ENCODE results near the gene HIVEP3. TPM values are rescaled to one million over a fixed set of nuclear protein-coding genes. Genes with fewer than 3 reads are reported as not detected.

The HIVEP3 gene
- total RNA-seq, 5 donors from 2014 or later (not counting 1 experiment from before 2014, with no cell fraction given), result 7.0 to 15.3 (median 8.8) TPM

DNA sequence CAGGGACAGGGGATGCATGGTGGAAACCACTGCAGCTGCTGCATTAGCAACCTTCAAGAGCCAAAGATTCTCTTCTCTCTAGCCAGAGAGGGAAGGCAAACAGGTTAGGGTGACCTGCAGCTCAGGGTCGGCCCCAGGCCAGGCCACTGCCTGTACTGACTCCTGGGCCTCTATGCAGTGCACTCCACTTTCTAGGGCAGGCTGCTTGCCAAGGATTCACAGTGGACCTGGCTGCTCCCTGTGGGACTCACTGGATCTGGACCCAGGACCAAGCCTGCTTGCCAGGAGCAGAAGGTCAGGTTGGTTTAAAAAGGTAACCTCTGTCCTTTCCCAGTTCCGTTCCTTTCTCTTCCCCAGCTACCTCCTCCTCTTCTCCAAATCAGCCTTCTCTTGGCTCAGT, 52.4 kb downstream of the HIVEP3 start:
- 100% methylated on average over 2 of the region's 2 CpGs for WGBS (ENCODE audit: insufficient coverage)
- CTCF ChIA-PET, result no interaction called here
- H3K4me1 Mint-ChIP-seq, result peaks cover 28 to 40% (median 34%) of the 10 kb centered on the region in 3 donors

DNA sequence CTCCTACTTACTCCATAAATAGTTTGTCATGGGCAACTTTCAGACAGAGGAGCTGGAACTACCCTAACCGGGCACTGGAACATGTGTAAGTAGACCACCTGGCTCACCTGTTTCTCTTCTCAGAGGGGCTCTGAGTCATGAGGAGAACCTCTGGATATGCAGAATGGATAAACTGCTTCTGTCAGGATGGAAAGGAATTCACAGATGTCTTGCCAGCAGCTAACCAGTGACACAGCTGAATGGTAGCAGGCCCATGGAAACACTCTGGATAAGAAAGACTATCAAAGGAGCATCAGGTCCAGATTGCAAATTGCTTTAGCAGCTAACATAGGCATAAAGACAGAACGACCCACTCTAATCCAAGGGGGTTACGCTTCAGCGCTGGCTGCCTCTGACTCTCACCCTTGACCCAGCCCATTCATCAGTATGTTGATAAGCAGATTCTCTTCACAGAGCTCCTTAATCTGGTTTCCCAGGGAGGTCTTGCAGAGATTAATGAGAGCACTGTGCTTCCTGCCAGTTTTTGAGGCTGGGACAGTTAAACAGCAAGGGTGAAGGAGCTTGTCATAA, 54.2 kb downstream of the HIVEP3 start:
- ChIA-PET POLR2A (no interaction called here), CTCF (no interaction called here)
- H3K4me1 Mint-ChIP-seq, result peaks cover 28 to 42% (median 34%) of the 10 kb centered on the region in 3 donors
- Histone ChIP-seq H3K36me3 (ENCODE audit: control insufficient read depth in 2 of 2, extremely low read depth in 1 of 2, insufficient read depth in 1 of 2, low read length in 1 of 2) (no peaks in the 10 kb centered on the region), H3K27me3 (replicated peaks in 1 of 2; ENCODE audit: control insufficient read depth in 2 of 2, extremely low read depth in 1 of 2, insufficient read depth in 2 of 2, low read length in 1 of 2) (no peaks in the 10 kb centered on the region), H3K4me1 (ENCODE audit: control insufficient read depth in 1 of 2, extremely low read depth in 1 of 2, insufficient read depth in 2 of 2, low read length in 2 of 2) (peaks cover 0 to 6% of the 10 kb centered on the region in 2 experiments), H3K27ac (ENCODE audit: low read length) (no peak overlapping the region), H3K9me3 (no peaks in the 10 kb centered on the region), H3K4me3 (ENCODE audit: control insufficient read depth in 1 of 2, extremely low read depth in 1 of 2, low read length in 1 of 2) (no peak overlapping the region)
- no peak overlapping the region for H3K4me3 Mint-ChIP-seq
- no peak overlapping the region for H3K27ac Mint-ChIP-seq
- H3K9me3 Mint-ChIP-seq, result no peaks in the 10 kb centered on the region
- peaks cover 12% of the 10 kb centered on the region for H3K36me3 Mint-ChIP-seq
- no peak for ATAC-seq (replicated peaks in 1 of 4)
- WGBS (ENCODE audit: insufficient coverage), result 100% methylated on average over 3 of the region's 4 CpGs
- no peaks in the 10 kb centered on the region for H3K27me3 Mint-ChIP-seq
- no peak for DNase-seq

More for the DNA sequence above, 52.4 kb downstream of the HIVEP3 start:
- Mint-ChIP-seq H3K36me3 (peaks cover 11% of the 10 kb centered on the region), H3K27me3 (no peaks in the 10 kb centered on the region), H3K27ac (no peak overlapping the region), H3K9me3 (no peaks in the 10 kb centered on the region), H3K4me3 (no peak overlapping the region)
- no peaks in the 10 kb centered on the region for H3K9me3 ChIP-seq
- peaks cover 0 to 6% of the 10 kb centered on the region in 2 experiments for H3K4me1 ChIP-seq (ENCODE audit: control insufficient read depth in 1 of 2, extremely low read depth in 1 of 2, insufficient read depth in 2 of 2, low read length in 2 of 2)
- DNase-seq, result no peak
- H3K27me3 ChIP-seq (replicated peaks in 1 of 2; ENCODE audit: control insufficient read depth in 2 of 2, extremely low read depth in 1 of 2, insufficient read depth in 2 of 2, low read length in 1 of 2), result no peaks in the 10 kb centered on the region
- POLR2A ChIA-PET, result no interaction called here
- ATAC-seq (replicated peaks in 1 of 4), result no peak
- no peak overlapping the region for H3K4me3 ChIP-seq (ENCODE audit: control insufficient read depth in 1 of 2, extremely low read depth in 1 of 2, low read length in 1 of 2)
- no peak overlapping the region for H3K27ac ChIP-seq (ENCODE audit: low read length)
- H3K36me3 ChIP-seq (ENCODE audit: control insufficient read depth in 2 of 2, extremely low read depth in 1 of 2, insufficient read depth in 1 of 2, low read length in 1 of 2), result no peaks in the 10 kb centered on the region

DNA sequence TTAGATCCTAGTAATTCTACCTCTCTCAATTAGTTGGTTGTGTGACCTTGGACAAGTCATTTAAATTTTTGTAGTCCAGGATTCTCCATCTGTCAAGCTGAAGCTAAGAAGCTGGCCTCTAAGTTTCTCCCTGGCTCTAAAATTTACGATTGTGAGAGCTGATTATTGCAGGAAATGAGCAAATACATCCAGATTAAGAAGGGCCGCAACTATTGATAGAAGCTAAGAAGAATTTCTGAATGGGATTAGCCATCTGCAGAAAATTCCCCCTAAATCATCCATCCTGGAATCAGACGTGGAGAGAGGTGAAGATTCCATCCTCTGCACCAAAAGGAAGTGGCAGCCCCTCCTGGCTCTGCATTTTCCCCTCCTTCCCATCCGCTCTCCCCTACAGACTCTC, 55.0 kb downstream of the HIVEP3 start:
- Histone ChIP-seq H3K9me3 (no peaks in the 10 kb centered on the region), H3K36me3 (ENCODE audit: control insufficient read depth in 2 of 2, extremely low read depth in 1 of 2, insufficient read depth in 1 of 2, low read length in 1 of 2) (no peaks in the 10 kb centered on the region), H3K27ac (ENCODE audit: low read length) (no peak overlapping the region), H3K4me3 (ENCODE audit: control insufficient read depth in 1 of 2, extremely low read depth in 1 of 2, low read length in 1 of 2) (no peak overlapping the region), H3K27me3 (replicated peaks in 1 of 2; ENCODE audit: control insufficient read depth in 2 of 2, extremely low read depth in 1 of 2, insufficient read depth in 2 of 2, low read length in 1 of 2) (no peaks in the 10 kb centered on the region), H3K4me1 (ENCODE audit: control insufficient read depth in 1 of 2, extremely low read depth in 1 of 2, insufficient read depth in 2 of 2, low read length in 2 of 2) (peaks cover 0 to 6% of the 10 kb centered on the region in 2 experiments)
- ATAC-seq (replicated peaks in 1 of 4) (no peak), DNase-seq (no peak)
- H3K36me3 Mint-ChIP-seq, result peaks cover 13% of the 10 kb centered on the region
- H3K9me3 Mint-ChIP-seq, result no peaks in the 10 kb centered on the region
- ChIA-PET POLR2A (no interaction called here), CTCF (no interaction called here)
- no peak overlapping the region for H3K4me3 Mint-ChIP-seq
- H3K27ac Mint-ChIP-seq, result no peak overlapping the region
- 86% methylated on average over 1 of the region's 4 CpGs for WGBS (ENCODE audit: insufficient coverage)
- peaks cover 22 to 35% (median 30%) of the 10 kb centered on the region in 3 donors for H3K4me1 Mint-ChIP-seq
- H3K27me3 Mint-ChIP-seq, result no peaks in the 10 kb centered on the region

DNA sequence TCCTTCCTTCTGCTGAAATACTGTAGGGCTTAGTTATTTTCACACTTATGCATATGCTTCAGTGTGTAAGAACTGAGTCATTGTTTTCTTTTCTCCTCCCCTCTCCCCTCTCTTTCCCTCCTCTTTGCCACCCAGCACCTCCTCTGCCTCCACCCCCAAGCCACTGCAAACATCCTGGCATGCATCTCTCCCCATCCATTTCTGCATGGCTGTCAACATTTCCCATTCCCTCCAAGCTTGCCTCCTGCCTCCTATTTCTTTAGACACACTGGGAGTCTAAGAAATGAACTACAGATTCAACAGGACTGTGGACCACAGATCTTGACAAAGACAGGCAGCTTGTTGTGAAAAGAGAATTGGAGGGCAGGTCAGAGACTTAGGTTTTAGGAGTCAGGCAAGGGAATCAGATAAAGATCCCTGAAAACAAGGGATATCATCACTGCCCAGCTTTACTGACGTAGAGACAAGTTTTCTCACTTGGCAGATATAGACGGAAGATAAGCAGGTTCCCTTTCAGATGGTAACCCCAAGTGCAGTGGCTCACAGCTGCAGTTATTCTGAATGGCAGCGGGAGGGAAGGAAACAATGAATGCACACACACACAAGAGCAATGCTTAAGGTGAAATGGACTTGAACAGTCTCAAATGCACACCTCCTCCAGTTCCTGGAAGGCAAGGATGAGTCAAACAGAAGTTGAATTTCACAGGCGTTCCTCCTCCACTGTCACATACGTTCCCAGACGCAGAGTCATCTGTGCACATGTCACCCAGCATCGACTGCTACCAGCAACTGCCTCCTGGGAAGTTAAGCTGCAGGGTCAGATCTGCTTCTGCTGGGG, 56.1 kb downstream of the HIVEP3 start:
- ATAC-seq (replicated peaks in 1 of 4), result peak in 3 of 4 experiments; percentile 32 to 48 (median 36)
- DNase-seq, result no peak
- H3K4me3 ChIP-seq (ENCODE audit: control insufficient read depth in 1 of 2, extremely low read depth in 1 of 2, low read length in 1 of 2), result peak overlapping the region in 1 of 2 donors; percentile 17
- Mint-ChIP-seq H3K27me3 (no peaks in the 10 kb centered on the region), H3K9me3 (no peaks in the 10 kb centered on the region), H3K36me3 (peaks cover 18% of the 10 kb centered on the region), H3K4me1 (peaks cover 14 to 24% (median 20%) of the 10 kb centered on the region in 3 donors), H3K4me3 (no peak overlapping the region), H3K27ac (peak overlapping the region in 1 of 2 donors; percentile 41)
- ChIA-PET CTCF (interaction anchor here in 1 of 2 donors (0.6 kb wide), 1 partner anchor 1899 kb away, joined by 3 read pairs; no protein-coding TSS in a partner anchor), POLR2A (interaction anchor here in 1 of 2 donors (0.5 kb wide), 1 partner anchor 412 kb away, joined by 4 read pairs; no protein-coding TSS in a partner anchor)
- no peaks in the 10 kb centered on the region for H3K36me3 ChIP-seq (ENCODE audit: control insufficient read depth in 2 of 2, extremely low read depth in 1 of 2, insufficient read depth in 1 of 2, low read length in 1 of 2)
- peaks cover 0 to 4% of the 10 kb centered on the region in 2 experiments for H3K4me1 ChIP-seq (ENCODE audit: control insufficient read depth in 1 of 2, extremely low read depth in 1 of 2, insufficient read depth in 2 of 2, low read length in 2 of 2)
- no peak overlapping the region for H3K27ac ChIP-seq (ENCODE audit: low read length)
- WGBS (ENCODE audit: insufficient coverage), result 11% methylated on average over 4 of the region's 7 CpGs
- no peaks in the 10 kb centered on the region for H3K9me3 ChIP-seq
- no peaks in the 10 kb centered on the region for H3K27me3 ChIP-seq (replicated peaks in 1 of 2; ENCODE audit: control insufficient read depth in 2 of 2, extremely low read depth in 1 of 2, insufficient read depth in 2 of 2, low read length in 1 of 2)

DNA sequence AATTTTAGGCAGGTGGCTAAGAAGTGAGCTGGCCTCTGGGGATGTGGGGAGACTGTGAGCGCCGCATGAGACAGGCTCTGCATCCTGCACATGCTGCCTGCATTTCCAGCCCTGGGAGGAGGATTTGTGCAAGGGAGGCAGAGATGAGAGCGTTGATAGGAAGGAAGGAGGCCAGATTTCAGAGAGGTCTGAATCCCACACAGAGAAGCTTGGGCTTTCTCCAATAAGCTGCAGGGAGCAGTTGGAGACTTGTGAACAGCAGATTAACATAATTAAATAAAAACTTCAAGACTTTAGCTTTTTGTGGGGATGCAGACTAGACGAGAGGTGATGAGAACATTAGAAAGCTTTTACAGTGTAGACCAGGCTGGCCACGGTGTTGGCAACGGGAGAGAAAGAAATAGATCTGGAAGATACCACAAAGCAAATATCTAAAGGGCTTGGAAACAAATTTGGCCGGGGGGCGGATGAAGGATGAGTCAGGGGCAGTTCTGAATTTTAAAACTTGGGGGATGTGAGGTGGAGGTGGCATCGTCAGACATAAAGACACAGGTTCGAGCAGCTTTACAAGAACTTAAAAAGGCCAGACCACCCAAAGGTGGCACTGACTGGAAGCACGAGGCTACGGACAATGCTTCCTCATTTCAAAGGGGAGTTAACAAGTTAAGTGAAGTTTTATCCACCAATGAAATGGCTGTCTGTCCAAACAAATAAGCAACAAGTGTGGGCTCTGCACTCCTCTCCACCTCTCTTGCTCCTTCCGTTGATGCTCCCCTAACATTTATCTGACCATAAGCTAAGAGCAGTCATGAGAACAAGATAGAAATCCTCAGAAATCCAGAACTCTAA, 57.0 kb downstream of the HIVEP3 start:
- no peak for DNase-seq
- no peak overlapping the region for H3K4me3 Mint-ChIP-seq
- WGBS (ENCODE audit: insufficient coverage), result 84% methylated on average over 5 of the region's 13 CpGs
- CTCF ChIA-PET, result no interaction called here
- no peak for ATAC-seq (replicated peaks in 1 of 4)
- peaks cover 18% of the 10 kb centered on the region for H3K36me3 Mint-ChIP-seq
- Histone ChIP-seq H3K27me3 (replicated peaks in 1 of 2; ENCODE audit: control insufficient read depth in 2 of 2, extremely low read depth in 1 of 2, insufficient read depth in 2 of 2, low read length in 1 of 2) (no peaks in the 10 kb centered on the region), H3K27ac (ENCODE audit: low read length) (no peak overlapping the region), H3K36me3 (ENCODE audit: control insufficient read depth in 2 of 2, extremely low read depth in 1 of 2, insufficient read depth in 1 of 2, low read length in 1 of 2) (no peaks in the 10 kb centered on the region), H3K9me3 (no peaks in the 10 kb centered on the region), H3K4me3 (ENCODE audit: control insufficient read depth in 1 of 2, extremely low read depth in 1 of 2, low read length in 1 of 2) (no peak overlapping the region), H3K4me1 (ENCODE audit: control insufficient read depth in 1 of 2, extremely low read depth in 1 of 2, insufficient read depth in 2 of 2, low read length in 2 of 2) (peaks cover 0 to 4% of the 10 kb centered on the region in 2 experiments)
- no peaks in the 10 kb centered on the region for H3K9me3 Mint-ChIP-seq
- peaks cover 14 to 24% (median 20%) of the 10 kb centered on the region in 3 donors for H3K4me1 Mint-ChIP-seq
- H3K27ac Mint-ChIP-seq, result no peak overlapping the region
- H3K27me3 Mint-ChIP-seq, result no peaks in the 10 kb centered on the region
- POLR2A ChIA-PET, result interaction anchor here in 1 of 2 donors (0.5 kb wide), 1 partner anchor 413 kb away, joined by 4 read pairs; no protein-coding TSS in a partner anchor

DNA sequence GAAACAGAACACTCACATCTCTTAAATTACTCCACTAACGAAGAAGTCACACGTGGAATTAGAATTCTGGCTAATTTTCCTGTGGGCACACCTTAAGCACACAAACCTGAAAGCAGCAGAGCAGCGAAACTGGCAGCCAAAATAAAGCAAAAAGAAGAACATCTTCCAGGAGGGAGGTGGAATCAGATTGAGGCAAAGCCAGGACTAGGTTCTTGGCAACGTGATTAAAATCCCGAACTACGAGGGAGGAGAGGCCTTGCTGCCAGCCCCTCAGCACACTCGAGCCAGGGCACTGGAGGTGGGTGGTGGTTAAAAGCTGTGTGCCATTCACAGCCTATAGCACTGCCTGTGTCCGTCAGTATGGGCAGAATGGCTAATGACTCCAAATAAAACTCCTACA, 58.0 kb downstream of the HIVEP3 start:
- WGBS (ENCODE audit: insufficient coverage), result 92% methylated on average over 3 of the region's 8 CpGs
- peaks cover 14 to 24% (median 20%) of the 10 kb centered on the region in 3 donors for H3K4me1 Mint-ChIP-seq
- no peak for ATAC-seq (replicated peaks in 1 of 4)
- ChIA-PET CTCF (no interaction called here), POLR2A (no interaction called here)
- H3K4me3 ChIP-seq (ENCODE audit: control insufficient read depth in 1 of 2, extremely low read depth in 1 of 2, low read length in 1 of 2), result no peak overlapping the region
- H3K27me3 ChIP-seq (replicated peaks in 1 of 2; ENCODE audit: control insufficient read depth in 2 of 2, extremely low read depth in 1 of 2, insufficient read depth in 2 of 2, low read length in 1 of 2), result no peaks in the 10 kb centered on the region
- H3K4me3 Mint-ChIP-seq, result no peak overlapping the region
- no peak for DNase-seq
- H3K9me3 Mint-ChIP-seq, result no peaks in the 10 kb centered on the region
- H3K36me3 Mint-ChIP-seq, result peaks cover 22% of the 10 kb centered on the region
- H3K9me3 ChIP-seq, result no peaks in the 10 kb centered on the region
- H3K27ac ChIP-seq (ENCODE audit: low read length), result no peak overlapping the region
- no peak overlapping the region for H3K27ac Mint-ChIP-seq
- no peaks in the 10 kb centered on the region for H3K36me3 ChIP-seq (ENCODE audit: control insufficient read depth in 2 of 2, extremely low read depth in 1 of 2, insufficient read depth in 1 of 2, low read length in 1 of 2)
- H3K4me1 ChIP-seq (ENCODE audit: control insufficient read depth in 1 of 2, extremely low read depth in 1 of 2, insufficient read depth in 2 of 2, low read length in 2 of 2), result peaks cover 0 to 4% of the 10 kb centered on the region in 2 experiments
- no peaks in the 10 kb centered on the region for H3K27me3 Mint-ChIP-seq

Data from T-cell (primary cell).